Activated naive CD4-positive, alpha-beta T cell treated with anti-CD3 and anti-CD28 coated beads, Interleukin-2, amount 10 ng/mL, durations not matched to agents 5 hours and 36 hours (primary cell): Measurements from ENCODE around the gene CACNG1. TPM values are rescaled to one million over a fixed set of nuclear protein-coding genes. Genes with fewer than 3 reads are reported as not detected.

Experiments used
- total RNA-seq, 2 experiments: library from RNA; stranded (reverse); gene quantifications; one replicate each; pipeline ENCODE4 v1.2.3, GENCODE V29; 2021

CACNG1 gene
- not detected for total RNA-seq

GRCh38 chr17:67044016-67044772 is at the start of gene CACNG1:
CACNG1 (plus strand) TSS chr17:67044554; CDS start chr17:67044661, 107 bp downstream.

Other genes starting within 250 kb of the CACNG1 start
- not detected for gene CACNG5, start 209.4 kb upstream of the CACNG1 start, total RNA-seq
- gene CACNG4, start 79.8 kb upstream of the CACNG1 start, total RNA-seq: not detected
- 10 to 100 TPM; 71.2 to 77.5 TPM for gene HELZ, start 200.6 kb downstream of the CACNG1 start, total RNA-seq